ENCODE measurements around the gene CETP. TPM values are rescaled to one million over a fixed set of nuclear protein-coding genes. Genes with fewer than 3 reads are reported as not detected.

CETP gene
- total RNA-seq, 2 experiments from 2014 or later: not detected

DNA sequence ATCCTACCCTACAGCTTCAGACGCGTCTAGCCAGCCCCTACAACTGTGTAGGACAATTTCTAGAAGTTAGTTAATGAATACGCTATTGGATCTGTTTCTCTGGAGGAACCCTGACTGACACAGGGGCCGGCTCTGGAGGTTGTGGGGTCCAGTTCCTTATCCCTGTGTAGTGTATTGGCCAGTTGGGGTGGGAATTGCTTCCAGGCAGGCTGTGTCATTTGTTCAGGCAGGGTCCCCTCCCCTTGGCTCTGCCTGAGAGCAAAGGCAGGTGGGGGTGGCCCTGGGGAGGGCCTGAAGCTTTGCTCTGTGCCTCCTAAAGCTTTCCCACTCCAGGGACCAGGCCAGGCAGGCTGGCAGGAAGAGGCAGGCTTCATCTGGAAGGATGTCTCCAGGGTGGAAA, 11.7 kb upstream of the CETP start:
- no peak for DNase-seq
- CTCF ChIA-PET: interaction anchor here (1.0 to 9.1 kb wide), 7 partner anchors 8 to 157 kb away, joined by 3 to 200 read pairs (median 6); partner anchors contain the start of genes CETP and SLC12A3
- no peak overlapping the region for H3K27ac Mint-ChIP-seq

DNA sequence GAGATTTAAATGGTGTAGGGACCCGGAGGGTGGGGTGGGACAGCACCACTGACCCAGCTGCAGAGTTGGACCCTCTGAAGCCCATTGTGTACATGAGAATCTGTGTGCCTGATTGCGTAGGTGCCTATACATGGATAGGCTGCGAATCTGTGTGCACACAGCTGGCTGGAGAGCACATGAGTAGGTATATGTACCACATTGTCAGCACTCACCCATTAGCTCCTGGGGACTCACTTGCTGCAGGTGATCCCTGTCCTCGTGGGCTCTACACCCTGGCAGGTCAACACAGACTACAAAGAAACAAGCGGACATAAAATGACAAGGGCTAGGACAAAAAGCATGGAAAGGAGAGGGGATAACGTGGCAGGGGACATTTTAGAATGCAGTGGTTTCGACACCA, 11.3 kb upstream of the CETP start:
- no peaks in the 10 kb centered on the region for H3K27me3 Mint-ChIP-seq (ENCODE audit: low read depth)
- peaks cover 21% of the 10 kb centered on the region for H3K4me1 Mint-ChIP-seq (ENCODE audit: low read depth)
- intact Hi-C loops (cut with micrococcal nuclease): loop anchor here (2.0 kb wide), 1 partner anchor 18 kb away; the partner anchor contains the start of gene HERPUD1
- CTCF ChIA-PET: interaction anchor here (0.8 to 9.1 kb wide), 8 partner anchors 9 to 157 kb away, joined by 3 to 200 read pairs (median 6); partner anchors contain the start of genes CETP and SLC12A3
- no peak overlapping the region for H3K27ac Mint-ChIP-seq
- DNase-seq: no peak
- no peaks in the 10 kb centered on the region for H3K9me3 Mint-ChIP-seq
- H3K4me3 Mint-ChIP-seq: no peak overlapping the region
- H3K36me3 Mint-ChIP-seq (ENCODE audit: low read depth): peaks cover 10% of the 10 kb centered on the region

More for the DNA sequence above, 11.7 kb upstream of the CETP start:
- Mint-ChIP-seq H3K27me3 (ENCODE audit: low read depth) (no peaks in the 10 kb centered on the region), H3K4me1 (ENCODE audit: low read depth) (peaks cover 25% of the 10 kb centered on the region), H3K9me3 (no peaks in the 10 kb centered on the region), H3K4me3 (no peak overlapping the region), H3K36me3 (ENCODE audit: low read depth) (peaks cover 10% of the 10 kb centered on the region)
- intact Hi-C loops (cut with micrococcal nuclease): loop anchor here (2.0 kb wide), 1 partner anchor 17 kb away; the partner anchor contains the start of gene HERPUD1

DNA sequence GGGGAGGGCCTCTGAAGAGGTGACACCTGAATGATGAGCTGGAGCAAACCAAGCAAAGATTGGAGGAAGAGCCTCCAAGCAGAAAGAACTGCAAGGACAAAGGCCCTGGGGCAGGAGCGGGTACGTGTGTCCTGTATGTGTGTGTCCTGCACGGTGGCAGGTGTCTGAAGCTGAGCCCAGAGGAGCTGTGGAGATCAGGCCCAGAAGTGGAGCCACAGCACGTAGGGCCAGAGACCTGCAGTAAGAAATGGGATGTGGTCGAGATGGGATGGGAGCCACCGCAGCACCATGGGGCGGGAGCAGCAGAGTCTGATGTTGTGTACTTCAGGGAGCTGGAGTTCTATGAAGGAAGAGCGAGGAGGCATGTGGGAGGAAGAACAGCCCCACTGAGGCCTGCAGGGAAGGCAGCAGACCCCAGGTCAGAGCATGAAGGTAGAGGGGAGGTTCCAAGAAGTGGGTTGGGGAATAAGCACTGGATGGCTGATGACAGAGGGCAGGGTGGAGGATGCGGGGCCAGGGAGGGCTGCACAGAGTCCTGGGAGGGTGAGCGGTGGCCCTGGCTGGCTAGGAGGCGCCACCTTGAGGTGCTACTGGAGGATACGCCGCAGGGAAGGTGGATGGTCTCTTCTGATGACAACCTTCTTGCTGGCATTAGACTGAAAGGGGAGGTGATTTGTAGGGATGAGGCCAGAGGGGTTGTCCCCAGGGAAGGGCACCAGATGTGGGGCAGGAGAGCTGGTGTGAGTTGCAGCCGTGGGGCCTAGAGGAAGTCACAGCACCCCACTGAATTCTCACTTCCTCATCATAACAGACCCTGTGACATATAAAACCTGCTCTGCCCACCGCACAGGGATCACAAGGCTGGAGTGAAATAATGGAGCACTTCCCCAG, 10.6 kb upstream of the CETP start:
- Mint-ChIP-seq H3K4me1 (ENCODE audit: low read depth) (peaks cover 20% of the 10 kb centered on the region), H3K4me3 (no peak overlapping the region), H3K27me3 (ENCODE audit: low read depth) (no peaks in the 10 kb centered on the region), H3K27ac (no peak overlapping the region), H3K9me3 (no peaks in the 10 kb centered on the region), H3K36me3 (ENCODE audit: low read depth) (peaks cover 7% of the 10 kb centered on the region)
- intact Hi-C loops (cut with micrococcal nuclease): loop anchor here (1.0 to 2.0 kb wide), 3 partner anchors 18 to 158 kb away; partner anchors contain the start of gene HERPUD1
- CTCF ChIA-PET: interaction anchor here (0.6 to 9.1 kb wide), 15 partner anchors 9 to 158 kb away, joined by 3 to 200 read pairs (median 4); partner anchors contain the start of genes CETP and SLC12A3
- DNase-seq: peak; percentile 76

DNA sequence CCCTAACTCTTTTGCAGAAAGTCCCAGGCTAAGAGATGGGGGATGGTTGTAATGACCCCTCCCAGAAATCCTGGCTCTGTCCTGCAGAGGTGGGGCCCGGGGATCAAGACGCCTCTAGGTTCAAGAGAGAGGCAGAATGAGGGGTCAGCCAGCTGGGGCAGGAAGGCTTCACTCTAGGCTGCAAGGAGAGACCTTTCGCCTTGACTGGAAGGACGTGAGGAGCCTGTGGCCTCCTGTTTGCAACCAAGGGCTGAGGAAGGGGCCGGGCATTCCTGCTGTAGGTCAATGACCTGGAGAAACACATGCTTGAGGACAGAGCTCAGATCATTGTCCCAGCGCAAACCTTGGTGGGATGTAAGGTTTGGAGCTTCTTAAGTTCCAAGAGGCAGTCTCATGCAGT, 8.7 kb upstream of the CETP start:
- intact Hi-C loops (cut with micrococcal nuclease): no loop called here
- no peaks in the 10 kb centered on the region for H3K27me3 Mint-ChIP-seq (ENCODE audit: low read depth)
- no peak overlapping the region for H3K27ac Mint-ChIP-seq

DNA sequence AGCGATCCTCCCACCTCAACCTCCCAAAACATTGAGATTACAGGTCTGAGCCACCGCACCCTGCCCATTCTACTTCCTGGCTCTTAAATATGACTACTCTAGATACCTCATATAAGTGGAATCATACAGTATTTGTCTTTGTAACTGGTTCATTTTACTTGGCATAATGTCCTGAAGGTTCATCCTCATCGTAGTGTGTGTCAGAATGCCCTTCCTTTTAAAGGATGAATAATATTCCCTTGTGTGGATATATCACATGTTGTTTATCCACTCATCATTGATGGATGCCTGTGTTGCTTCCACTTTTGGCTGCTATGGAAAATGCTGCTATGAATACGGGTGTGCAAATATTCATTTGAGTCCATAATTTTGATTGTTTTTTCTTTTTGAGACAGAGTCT, 5.7 kb upstream of the CETP start:
- DNase-seq: no peak
- H3K9me3 Mint-ChIP-seq: no peaks in the 10 kb centered on the region
- H3K4me1 Mint-ChIP-seq (ENCODE audit: low read depth): peaks cover 8% of the 10 kb centered on the region
- CTCF ChIA-PET: interaction anchor here (0.9 to 1.1 kb wide), 2 partner anchors 77 to 83 kb away, joined by 3 read pairs; no protein-coding TSS in a partner anchor
- H3K4me3 Mint-ChIP-seq: no peak overlapping the region
- H3K36me3 Mint-ChIP-seq (ENCODE audit: low read depth): no peaks in the 10 kb centered on the region
- no peaks in the 10 kb centered on the region for H3K27me3 Mint-ChIP-seq (ENCODE audit: low read depth)
- intact Hi-C loops (cut with micrococcal nuclease): no loop called here
- H3K27ac Mint-ChIP-seq: no peak overlapping the region

More for the DNA sequence above, 8.7 kb upstream of the CETP start:
- H3K9me3 Mint-ChIP-seq: no peaks in the 10 kb centered on the region
- no peaks in the 10 kb centered on the region for H3K36me3 Mint-ChIP-seq (ENCODE audit: low read depth)
- H3K4me3 Mint-ChIP-seq: no peak overlapping the region
- peaks cover 17% of the 10 kb centered on the region for H3K4me1 Mint-ChIP-seq (ENCODE audit: low read depth)
- CTCF ChIA-PET: interaction anchor here (0.9 to 9.1 kb wide), 5 partner anchors 11 to 192 kb away, joined by 3 to 200 read pairs (median 5); partner anchors contain the start of genes CETP and SLC12A3
- no peak for DNase-seq

DNA sequence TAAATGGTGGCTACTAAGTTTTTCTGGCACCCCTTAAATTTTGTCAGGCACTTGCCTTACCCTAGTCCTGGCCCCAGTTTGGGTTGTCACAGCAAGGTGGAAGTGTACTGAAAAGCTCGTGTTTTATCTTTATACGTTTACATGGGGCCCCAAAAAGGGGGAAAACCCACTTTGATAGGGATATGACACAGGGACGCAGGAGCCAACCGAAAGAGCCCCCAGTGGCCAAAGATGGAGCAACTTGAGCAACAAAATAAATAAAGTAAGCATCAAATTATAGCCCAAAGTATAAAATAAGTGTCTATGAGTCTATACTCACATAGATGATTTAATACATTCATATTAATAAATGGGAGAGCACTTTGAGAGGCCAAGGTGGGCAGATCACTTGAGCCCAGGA, 5.0 kb upstream of the CETP start:
- no peak overlapping the region for H3K27ac Mint-ChIP-seq
- peaks cover 3% of the 10 kb centered on the region for H3K4me1 Mint-ChIP-seq (ENCODE audit: low read depth)
- no peaks in the 10 kb centered on the region for H3K36me3 Mint-ChIP-seq (ENCODE audit: low read depth)
- CTCF ChIA-PET: interaction anchor here (0.9 to 1.8 kb wide), 3 partner anchors 76 to 89 kb away, joined by 3 to 4 read pairs (median 3); no protein-coding TSS in a partner anchor
- H3K9me3 Mint-ChIP-seq: no peaks in the 10 kb centered on the region
- no peak overlapping the region for H3K4me3 Mint-ChIP-seq
- intact Hi-C loops (cut with micrococcal nuclease): no loop called here
- DNase-seq: no peak
- H3K27me3 Mint-ChIP-seq (ENCODE audit: low read depth): no peaks in the 10 kb centered on the region

DNA sequence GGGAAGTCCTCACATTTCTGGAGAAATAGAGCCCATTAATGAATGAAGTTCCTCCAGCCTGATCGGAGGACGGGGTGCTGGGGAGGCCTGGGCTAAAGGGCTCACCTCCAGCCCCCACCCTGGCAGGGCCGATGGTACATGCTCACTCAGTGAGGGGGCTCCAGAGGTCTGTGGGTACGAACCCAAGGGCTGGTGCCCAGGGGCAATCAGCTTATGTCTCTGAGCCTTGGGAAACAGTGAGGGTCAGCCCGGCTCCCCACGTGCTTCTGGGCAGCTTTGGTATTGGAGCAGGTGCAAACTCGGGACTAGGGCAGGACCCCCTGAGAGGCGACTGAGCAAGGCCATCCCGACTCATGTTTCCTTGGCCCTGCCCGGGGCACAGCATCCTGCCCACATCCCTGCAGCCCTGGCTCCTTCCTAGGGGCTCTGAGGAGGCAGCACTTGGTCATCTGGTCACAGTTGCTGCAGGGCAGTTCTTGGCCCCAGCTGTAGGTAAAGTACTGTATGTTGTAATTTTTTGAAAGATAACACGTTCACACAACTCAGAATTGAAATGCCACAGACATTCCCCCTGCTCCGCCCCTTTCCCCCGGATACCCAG, 969 bp upstream of the CETP start:
- Mint-ChIP-seq H3K4me3 (no peak overlapping the region), H3K4me1 (ENCODE audit: low read depth) (peaks cover 18% of the 10 kb centered on the region), H3K27me3 (ENCODE audit: low read depth) (no peaks in the 10 kb centered on the region), H3K36me3 (ENCODE audit: low read depth) (no peaks in the 10 kb centered on the region), H3K27ac (no peak overlapping the region), H3K9me3 (no peaks in the 10 kb centered on the region)
- CTCF ChIA-PET: interaction anchor here (0.5 to 7.8 kb wide), 6 partner anchors 8 to 123 kb away, joined by 3 to 63 read pairs (median 4); no protein-coding TSS in a partner anchor
- intact Hi-C loops (cut with micrococcal nuclease): no loop called here
- DNase-seq: no peak

DNA sequence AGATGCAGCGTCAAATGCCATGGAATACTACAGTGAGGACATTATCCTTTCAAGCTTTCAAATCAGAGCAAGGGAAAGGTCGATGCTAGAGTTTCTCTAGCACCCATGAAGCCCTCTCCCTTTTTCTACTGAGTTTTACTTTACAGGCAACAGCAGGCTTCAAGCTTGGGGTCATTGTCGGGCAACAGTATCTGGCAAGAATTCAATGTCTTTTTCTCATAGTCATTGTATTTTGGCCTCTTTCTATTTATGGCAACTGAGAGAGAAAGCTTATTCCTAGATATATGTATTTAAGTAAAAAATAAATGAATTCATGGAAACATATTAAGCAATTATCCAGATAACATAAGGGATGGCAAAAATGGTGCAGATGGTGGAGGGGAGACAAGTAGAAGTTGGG, 364 bp upstream of the CETP start:
- Mint-ChIP-seq H3K27ac (no peak overlapping the region), H3K36me3 (ENCODE audit: low read depth) (no peaks in the 10 kb centered on the region), H3K9me3 (no peaks in the 10 kb centered on the region), H3K4me1 (ENCODE audit: low read depth) (peaks cover 22% of the 10 kb centered on the region), H3K27me3 (ENCODE audit: low read depth) (no peaks in the 10 kb centered on the region), H3K4me3 (no peak overlapping the region)
- intact Hi-C loops (cut with micrococcal nuclease): no loop called here
- CTCF ChIA-PET: interaction anchor here (0.5 to 7.8 kb wide), 5 partner anchors 9 to 99 kb away, joined by 3 to 63 read pairs (median 3); no protein-coding TSS in a partner anchor
- DNase-seq: no peak

DNA sequence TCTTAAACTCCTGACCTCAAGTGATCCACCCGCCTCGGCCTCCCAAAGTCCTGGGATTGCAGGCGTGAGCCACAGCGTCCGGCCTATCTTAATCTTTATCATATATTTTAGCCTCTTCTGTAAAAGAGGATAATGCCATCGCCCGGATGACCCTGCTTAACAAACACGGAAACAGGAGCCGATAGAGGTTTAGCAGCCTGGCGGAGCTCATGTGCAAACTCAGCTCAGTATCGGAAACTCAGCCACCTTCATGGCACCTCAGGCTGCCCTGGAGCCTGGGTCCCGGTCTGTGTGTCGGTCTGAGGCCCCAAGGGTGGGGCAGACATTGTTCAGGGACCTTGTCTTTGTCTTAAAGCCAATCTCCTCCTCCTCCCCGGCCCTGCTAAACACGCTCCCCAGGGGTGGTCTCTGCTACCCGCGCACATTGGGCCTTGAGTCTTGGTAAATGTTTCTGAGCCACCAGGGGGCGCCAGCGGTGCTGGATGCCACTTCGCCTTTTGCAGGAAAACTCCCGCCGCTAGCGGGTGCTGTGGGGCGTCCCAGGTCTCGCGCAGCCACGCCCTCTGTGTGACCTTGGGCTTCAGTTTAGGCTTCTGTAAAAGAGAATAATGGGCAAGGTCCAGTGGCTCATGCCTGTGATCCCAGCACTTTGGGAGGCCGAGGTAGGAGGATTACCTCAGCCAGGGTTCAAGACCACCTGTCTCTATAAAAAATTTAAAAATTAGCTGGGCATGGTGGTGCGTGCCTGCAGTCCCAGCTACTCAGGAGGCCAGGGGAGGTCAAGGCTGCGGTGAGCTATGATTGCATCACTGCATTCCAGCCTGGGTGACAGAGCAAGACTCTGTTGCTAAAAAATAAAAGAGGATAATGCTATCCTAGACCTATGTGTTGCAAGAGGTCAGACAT, 2.7 kb downstream of the CETP start:
- Mint-ChIP-seq H3K36me3 (ENCODE audit: low read depth) (no peaks in the 10 kb centered on the region), H3K27ac (no peak overlapping the region)
- intact Hi-C loops (cut with micrococcal nuclease): loop anchor here (1.0 to 2.0 kb wide), 6 partner anchors 20 to 336 kb away; partner anchors contain the start of gene NLRC5

DNA sequence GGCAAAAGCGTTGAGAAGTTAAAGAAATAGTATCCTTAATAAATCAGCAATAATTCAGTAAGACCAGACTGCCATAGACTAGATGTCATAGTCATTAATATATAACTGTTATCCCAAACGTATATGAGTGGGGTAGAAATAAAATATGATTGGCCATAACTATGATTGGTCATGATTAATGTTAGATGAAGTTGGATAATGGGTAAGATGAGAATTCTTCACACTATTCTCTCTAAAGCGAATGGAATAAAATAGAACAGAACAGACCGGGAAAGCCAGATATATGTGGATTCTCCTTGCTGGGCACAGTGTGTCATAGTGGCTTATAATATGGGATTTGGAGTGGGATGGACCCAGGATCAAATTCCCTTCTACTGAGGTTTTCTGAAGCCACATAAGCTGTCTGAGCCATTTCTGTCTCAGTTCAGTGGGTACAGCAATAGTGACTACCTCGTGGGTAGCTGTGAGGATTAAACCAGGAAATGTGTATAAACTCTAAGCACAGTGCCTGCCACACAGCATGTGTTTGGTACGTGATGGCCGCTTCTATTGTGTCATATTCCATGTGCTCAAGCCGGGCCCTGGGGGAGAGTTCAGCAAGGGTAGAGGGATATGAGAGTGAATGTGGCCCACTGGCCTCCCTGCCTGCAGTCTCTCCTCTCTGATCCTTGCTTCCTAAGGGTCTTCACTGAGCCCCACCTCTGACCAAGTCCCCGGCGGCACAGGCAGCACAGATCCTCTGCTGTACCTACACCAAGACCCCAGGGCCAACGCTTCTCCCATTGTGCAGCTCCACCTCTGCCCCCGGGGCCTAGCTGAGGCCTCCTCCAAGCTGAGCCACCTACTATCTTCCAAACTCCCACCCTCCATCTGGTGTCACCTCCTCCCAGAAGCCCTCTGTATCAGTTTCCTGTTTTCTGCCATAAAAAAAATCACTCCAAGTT, 3.7 kb downstream of the CETP start:
- Mint-ChIP-seq H3K9me3 (no peaks in the 10 kb centered on the region), H3K27me3 (ENCODE audit: low read depth) (no peaks in the 10 kb centered on the region), H3K4me1 (ENCODE audit: low read depth) (peaks cover 19% of the 10 kb centered on the region), H3K36me3 (ENCODE audit: low read depth) (no peaks in the 10 kb centered on the region), H3K27ac (peak overlapping the region; percentile 81), H3K4me3 (no peak overlapping the region)
- CTCF ChIA-PET: interaction anchor here (0.6 to 7.8 kb wide), 33 partner anchors 7 to 163 kb away, joined by 3 to 63 read pairs (median 6); partner anchors contain the start of gene NLRC5
- intact Hi-C loops (cut with micrococcal nuclease): loop anchor here (2.0 kb wide), 1 partner anchor 335 kb away; no protein-coding TSS in a partner anchor
- no peak for DNase-seq

More for the DNA sequence above, 2.7 kb downstream of the CETP start:
- CTCF ChIA-PET: interaction anchor here (0.6 to 7.8 kb wide), 52 partner anchors 8 to 331 kb away, joined by 3 to 63 read pairs (median 6); partner anchors contain the start of genes CPNE2 and NLRC5
- H3K4me1 Mint-ChIP-seq (ENCODE audit: low read depth): peaks cover 19% of the 10 kb centered on the region
- H3K27me3 Mint-ChIP-seq (ENCODE audit: low read depth): no peaks in the 10 kb centered on the region
- H3K9me3 Mint-ChIP-seq: no peaks in the 10 kb centered on the region
- no peak overlapping the region for H3K4me3 Mint-ChIP-seq
- DNase-seq: peak; percentile 98

Measured in activated naive CD4-positive, alpha-beta T cell treated with anti-CD3 and anti-CD28 coated beads for 36 hours (primary cell).